ENCODE measurements around the gene SLC66A2.

The SLC66A2 gene

GRCh38 chr18:79970419-79971133 lies 19.1 kb upstream of the SLC66A2 start:
- DNase-seq (ENCODE audit: low read depth): no peak

DNA sequence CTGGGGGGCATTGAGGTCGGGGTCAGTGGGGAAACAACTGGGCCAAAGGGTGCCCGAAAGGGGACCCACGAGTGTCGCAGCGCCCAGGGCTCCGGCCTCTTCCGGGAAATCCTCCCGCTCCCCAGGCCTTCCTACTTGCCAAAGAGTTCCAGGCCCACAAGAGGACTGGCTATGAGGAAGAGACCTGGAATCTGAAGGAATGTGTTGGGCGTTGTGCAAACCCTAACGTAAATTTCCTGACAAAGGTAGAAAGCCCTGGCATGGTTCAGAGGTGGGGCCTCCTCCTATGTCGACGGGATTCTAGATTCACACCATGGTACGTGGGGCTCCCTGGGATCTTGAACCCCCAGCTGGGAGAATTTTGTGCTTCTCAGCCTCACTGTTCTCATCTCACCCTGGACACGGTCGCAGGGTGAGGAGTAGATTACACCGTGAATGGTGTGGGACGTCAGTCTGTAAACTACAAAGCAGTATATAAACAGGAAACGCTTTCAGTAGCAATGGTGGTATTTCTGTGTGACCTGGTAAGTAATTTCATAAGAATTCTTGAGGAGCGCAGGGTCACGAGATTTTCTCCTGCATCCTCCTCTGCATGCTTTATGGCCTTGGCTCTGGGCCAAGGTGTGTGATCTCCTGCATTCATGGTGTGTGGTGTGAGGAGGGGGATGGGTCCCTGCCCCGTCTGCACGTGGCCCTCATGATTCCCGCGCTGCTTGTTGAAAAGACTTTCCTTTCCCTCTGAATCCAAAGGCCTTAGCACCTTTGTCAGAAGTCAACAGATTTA lies 13.9 kb upstream of the SLC66A2 start:
- DNase-seq (ENCODE audit: low read depth): no peak

DNA sequence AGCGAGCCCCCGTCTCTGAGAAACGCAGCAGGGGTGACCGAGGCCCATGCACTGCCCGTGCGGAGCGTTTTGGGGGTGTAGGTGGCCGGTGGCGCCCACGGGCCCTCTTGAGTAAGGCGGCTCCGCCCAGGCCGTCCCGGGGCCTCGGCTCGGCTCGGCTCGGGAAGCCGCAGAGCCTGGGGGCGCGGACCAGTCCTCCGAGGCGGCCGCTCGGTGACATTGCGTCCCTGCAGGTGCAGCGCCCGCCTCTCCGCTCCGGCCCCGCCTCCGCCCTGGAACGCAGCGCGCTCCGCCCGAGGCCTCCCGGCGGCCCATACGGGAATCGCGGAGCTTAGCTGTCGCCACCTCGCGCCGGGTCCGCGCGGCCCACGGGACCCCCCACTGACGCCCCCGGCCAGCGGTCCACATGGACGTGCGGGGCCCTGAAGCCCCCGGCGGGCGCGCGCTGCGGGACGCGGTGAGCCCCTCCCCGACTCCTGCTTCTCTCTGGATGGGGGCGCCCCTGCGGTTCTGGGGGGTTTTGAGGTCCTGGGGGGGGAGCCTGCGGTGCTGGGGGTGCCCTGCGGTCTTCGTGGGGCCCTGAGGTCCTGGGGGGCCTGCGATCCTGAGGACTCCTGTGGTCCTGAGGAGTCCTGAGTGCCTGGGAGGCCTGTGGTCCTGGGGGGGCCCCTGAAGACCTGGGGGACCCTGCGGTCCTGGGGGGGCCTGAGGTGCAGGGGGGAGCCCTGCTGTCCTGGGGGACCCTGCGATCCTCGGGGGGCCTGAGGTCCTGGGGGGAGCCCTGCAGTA lies 13.1 kb upstream of the SLC66A2 start, which contains the start of gene HSBP1L1:
TSS of gene HSBP1L1 (plus strand) at position 314 of the 789 bp plus-strand sequence. CDS start at position 407, 93 bp downstream.
- no peak for DNase-seq (ENCODE audit: low read depth)

GRCh38 chr18:79963658-79964329 lies 12.3 kb upstream of the SLC66A2 start:
- no peak for DNase-seq (ENCODE audit: low read depth)

GRCh38 chr18:79962835-79963657 lies 11.6 kb upstream of the SLC66A2 start:
- DNase-seq (ENCODE audit: low read depth): no peak

DNA sequence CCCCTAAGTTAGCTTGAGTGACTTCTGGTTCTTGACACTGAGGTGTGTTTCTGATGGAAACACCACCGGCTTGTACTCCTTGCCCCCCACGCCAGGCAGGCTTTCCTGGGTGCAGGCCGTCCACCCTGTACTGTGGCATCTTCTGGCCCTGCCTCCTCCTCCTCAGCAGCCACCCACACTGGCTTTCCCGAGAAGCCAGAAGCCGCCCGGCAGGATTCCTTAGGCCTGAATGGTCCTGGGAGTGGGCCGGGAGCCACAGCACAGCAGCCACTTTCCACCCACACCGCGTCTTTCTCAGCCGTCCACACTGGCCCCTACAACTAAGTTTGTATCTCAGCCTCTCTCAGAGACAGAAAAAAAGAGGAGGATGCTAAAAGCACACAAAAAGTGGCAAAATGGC lies 10.9 kb upstream of the SLC66A2 start:
- no peak for DNase-seq (ENCODE audit: low read depth)

DNA sequence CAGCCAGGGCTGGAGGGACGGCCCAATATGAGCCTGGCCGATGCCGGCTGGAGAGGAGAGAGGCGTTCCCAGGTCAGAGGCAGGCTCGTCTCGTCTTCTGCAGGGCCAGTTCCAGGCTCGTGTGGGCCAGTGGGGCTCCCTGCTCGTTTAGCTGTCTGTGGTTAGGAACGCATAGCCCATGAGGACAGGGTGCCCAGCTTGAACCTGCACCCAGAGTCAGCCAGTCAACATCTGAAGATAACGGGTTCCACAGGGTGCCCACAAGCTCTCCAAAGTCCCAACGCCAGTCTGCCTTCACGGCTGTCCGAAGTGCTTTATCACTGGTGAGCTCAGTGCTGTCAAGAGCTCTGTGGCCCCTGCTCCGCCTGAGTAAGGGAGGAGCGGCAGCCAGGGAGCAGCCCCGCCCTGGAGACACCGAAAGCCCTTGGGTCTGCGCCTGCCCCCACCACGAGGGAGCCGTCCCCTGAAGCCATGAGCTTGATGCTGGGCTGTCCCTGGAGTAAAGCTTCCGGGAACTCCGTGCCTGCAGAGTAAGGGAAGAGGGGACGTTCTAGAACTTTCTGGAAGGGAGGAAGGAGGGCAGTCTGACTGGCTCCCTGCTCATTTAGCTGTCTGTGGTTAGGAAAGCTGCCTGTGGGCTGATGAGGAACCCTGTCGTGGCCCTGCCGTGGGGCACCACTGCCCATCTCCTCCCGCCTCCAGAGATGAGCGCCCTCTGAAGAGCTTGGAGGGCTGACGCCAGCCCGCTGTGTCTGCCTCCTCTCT lies 10.3 kb upstream of the SLC66A2 start:
- DNase-seq (ENCODE audit: low read depth): no peak

DNA sequence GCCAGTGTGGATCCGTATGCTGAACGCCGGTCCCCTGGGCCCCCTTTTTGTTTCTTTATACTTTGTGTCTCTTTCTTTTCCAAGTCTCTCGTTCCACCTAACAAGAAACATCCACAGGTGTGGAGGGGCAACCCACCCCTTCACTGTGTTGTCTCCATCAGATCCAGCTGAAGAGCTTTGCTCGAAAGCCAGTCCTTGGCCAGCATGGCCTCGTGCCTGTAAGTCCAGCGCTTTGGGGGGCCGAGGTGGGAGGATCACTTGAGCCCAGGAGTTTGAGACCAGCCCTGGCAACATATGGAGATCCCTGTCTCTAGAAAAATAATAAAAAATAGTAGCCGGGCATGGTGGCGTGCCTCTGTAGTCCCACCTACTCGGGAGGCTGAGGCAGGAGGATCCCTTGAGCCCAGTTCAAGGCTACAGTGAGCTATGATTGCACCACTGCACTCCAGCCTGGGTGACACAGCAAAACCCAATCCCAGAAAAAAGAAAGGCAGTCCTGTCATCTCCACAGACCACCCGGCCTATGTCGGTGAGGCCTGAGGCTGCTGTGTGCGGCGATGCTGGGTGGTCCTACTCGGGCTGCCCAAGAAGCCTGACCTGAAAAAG lies 9.6 kb upstream of the SLC66A2 start:
- DNase-seq (ENCODE audit: low read depth): no peak

DNA sequence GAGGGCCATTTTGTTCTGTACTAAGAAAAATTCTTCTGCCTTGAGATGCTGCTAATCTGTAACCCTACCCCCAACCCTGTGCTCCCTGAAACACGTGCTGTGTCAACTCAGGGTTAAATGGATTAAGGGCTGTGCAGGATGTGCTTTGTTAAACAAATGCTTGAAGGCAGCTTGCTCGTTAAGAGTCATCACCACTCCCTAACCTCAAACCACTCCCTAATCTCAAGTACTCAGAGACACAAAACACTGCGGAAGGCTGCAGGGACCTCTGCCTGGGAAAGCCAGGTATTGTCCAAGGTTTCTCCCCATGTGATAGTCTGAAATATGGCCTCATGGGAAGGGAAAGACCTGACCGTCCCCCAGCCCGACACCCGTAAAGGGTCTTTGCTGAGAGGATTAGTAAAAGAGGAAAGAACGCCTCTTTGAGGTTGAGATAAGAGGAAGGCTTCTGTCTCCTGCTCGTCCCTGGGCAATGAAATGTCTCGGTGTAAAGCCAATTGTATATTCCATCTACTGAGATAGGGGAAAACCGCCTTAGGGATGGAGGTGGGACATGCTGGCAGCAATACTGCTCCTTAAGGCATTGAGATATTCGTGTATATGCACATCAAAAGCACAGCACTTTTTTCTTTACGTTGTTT lies 8.8 kb upstream of the SLC66A2 start:
- peak; percentile 25 for DNase-seq (ENCODE audit: low read depth)

DNA sequence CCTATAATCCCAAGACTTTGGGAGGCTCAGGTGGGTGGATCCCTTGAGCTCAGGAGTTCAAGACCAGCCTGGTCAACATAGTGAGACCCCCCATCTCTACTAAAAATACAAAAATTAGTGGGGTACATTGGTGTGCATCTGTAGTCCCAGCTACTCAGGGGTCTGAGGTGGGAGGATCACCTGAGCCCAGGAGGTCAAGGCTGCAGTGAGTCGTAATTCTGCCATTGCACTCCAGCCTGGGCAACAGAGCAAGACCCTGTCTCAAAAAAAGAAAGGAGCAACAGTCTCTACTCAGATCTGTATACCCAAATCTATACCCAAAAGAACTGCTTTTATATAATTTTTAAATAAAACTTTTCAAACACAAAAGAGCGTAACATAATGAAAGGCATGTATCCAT lies 7.5 kb upstream of the SLC66A2 start:
- DNase-seq (ENCODE audit: low read depth): no peak

DNA sequence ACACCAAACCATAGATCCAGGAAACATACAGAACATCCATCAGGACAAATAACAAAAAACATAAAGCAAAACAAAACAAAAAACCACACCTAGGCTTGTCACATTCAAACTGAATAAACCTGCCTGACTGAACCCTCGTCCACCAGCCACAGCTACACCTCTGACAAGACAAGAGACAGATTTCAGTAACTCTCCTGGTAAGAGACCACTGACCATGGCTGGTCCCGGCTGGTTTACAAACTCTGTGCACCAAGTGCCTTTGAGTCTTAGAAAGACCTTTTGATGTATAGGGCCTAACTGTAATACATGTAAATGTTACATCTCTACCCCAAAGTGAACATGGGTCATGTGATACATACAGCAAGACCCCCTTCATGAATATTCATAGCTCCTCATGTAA lies 4.8 kb upstream of the SLC66A2 start:
- DNase-seq (ENCODE audit: low read depth): no peak

DNA sequence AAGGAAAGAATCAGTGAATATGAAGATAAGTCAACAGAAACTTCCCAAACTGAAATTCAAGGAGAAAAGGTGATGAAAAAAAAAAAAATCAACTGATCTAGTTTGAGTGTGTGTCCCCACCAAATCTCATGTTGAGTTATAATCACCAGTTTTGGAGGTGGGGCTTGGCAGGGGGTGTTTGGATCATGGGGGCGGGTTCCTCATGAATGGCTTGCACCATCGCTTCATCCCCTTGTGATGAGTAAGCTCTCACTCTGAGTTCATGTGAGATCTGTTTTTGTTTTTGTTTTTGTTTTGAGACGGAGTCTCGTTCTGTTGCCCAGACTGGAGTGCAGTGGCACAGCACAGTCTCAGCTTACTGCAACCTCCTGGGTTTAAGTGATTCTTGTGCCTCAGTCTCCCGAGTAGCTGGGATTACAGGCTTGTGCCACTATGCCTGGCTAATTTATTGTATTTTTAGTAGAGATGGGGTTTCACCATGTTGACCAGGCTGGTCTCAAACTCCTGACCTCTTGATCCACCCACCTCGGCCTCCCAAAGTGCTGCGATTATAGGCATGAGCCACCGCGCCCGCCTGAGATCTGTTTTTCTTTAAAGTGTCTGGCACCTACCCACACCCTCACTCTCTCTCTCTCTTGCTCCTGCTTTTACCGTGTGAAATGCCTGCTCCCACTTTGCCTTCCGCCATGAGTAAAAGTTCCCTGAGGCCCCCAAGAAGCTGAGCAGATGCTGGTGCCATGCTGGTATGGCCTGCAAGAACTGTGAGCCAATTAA lies 4.0 kb upstream of the SLC66A2 start:
- no peak for DNase-seq (ENCODE audit: low read depth)

- DNase-seq (ENCODE audit: low read depth): no peak
Observed at GRCh38 chr18:79954791-79955190, 3.3 kb upstream of the SLC66A2 start.

DNA sequence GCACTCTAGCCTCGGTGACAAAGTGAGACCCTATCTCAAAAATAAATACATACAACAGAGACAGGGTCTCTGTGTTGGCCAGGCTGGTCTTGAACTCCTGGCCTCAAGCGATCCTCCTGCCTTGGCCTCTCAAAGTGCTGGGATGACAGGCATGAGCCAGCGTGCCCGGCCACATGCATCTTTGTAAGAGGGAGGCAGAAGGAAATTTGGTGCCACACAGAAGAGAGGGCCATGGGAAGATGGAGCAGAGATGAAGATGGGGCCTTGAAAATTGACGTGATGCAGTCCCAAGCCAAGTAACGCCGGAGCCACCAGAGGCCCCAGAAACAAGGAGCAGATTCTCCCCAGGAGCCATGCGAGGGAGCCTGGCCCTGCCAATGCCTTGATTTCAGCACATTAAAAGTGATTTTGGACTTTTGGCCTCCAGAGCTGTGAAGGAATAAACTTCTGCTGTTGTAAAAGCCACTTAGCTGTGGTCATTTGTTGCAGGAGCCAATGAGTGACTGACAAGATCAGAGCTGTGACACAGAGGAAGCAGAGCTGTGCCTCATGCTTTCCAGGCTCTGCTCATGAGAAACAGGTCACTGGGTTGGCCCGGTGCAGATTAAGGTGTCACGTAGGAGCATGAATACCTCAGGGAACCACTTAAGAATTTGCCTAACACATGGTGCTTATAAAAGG lies 2.7 kb upstream of the SLC66A2 start:
- DNase-seq (ENCODE audit: low read depth): no peak

- DNase-seq (ENCODE audit: low read depth): no peak
Observed at GRCh38 chr18:79952996-79953559, 1.6 kb upstream of the SLC66A2 start.

DNA sequence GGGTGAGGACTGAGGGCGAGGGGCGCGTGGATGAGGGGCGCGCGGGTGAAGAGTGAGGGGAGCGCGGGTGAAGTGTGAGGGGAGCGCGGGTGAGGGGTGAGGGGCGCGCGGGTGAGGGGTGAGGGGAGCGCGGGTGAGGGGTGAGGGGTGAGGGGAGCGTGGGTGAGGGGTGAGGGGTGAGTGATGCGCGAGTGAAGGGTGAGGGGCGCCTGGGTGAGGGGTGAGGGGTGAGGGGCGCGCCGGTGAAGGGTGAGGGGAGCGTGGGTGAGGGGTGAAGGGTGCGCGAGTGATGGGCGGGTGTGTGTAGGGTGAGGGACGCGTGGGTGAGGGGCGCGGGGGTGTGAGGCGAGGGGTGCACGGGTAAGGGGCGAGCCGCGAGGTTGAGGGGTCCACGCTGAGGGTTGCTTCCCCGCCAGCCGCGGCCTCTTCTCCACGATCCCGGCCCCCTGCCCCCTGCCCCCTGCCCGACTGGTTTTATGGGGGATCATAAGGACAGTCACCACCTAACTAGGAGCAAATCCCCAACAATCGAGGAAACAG lies 1.1 kb upstream of the SLC66A2 start:
- no peak for DNase-seq (ENCODE audit: low read depth)

DNA sequence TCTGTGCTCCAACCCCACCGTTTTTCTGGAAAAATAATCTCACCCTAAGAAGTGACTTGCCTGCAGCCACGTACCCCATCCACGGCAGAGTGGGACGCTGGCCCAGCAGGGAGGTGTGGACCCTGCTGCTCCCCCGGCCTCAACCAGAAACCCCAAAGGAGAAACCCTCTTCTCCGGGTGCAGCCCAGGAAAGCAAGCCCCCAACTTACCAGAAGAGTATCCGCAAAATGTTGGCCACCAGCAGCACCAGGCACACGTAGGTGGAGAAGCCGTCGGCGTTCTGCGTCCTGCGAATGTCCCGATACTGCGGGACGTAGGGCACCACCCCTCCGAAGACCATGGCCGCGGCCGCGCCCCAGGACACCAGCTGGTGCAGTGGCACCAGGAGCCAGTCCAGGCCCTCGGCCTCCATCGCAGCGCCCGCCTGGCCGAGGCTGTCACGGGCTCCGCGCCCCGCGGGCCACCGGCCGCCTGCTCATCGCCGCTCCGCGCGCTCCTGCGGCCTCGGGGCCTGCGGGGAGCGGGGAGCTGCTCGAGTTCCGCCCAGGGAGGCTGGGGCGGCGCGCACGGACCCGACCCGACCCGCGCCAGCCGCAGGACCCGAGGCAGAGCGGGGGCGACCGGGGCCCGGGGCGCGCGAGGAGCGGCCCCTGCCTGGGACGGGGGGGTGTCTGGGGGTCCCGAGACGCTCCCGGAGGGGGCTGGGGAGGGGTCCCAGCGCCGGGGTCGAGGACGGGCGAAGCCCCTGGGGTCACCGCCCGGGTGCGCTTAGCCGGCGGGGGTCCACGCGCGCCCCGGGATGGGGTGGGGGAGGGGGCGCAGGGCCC lies 725 bp downstream of the SLC66A2 start:
- DNase-seq (ENCODE audit: low read depth): no peak
